Activated naive CD4-positive, alpha-beta T cell treated with anti-CD3 and anti-CD28 coated beads, Interleukin-2, amount 10 ng/mL, durations not matched to agents 7 days and 5 days (primary cell): Measurements from ENCODE around the gene GFOD2.

Source experiments
- CTCF ChIA-PET: fragments of 350-600 bp; sonication (Branson Sonifier 250); formaldehyde crosslinking; loops from one replicate; lab custom pipeline; 2021; ENCODE audit warnings: antibody characterized with exemption; lab: Charles Lee
- DNase-seq: peaks from one replicate; pipeline ENCODE4 v3.0.0-alpha.2; 2020
- H3K27ac Mint-ChIP-seq: one replicate; pipeline ENCODE4 v1.8.0; 2021; ENCODE audit warnings: mild to moderate bottlenecking, moderate library complexity, mixed read lengths
- H3K27me3 Mint-ChIP-seq: one replicate; pipeline ENCODE4 v1.8.0; 2021; ENCODE audit warnings: mild to moderate bottlenecking, mixed read lengths
- H3K36me3 Mint-ChIP-seq: one replicate; pipeline ENCODE4 v1.8.0; 2021; ENCODE audit warnings: mixed read lengths
- H3K4me1 Mint-ChIP-seq: one replicate; pipeline ENCODE4 v1.8.0; 2021; ENCODE audit warnings: mixed read lengths
- H3K4me3 Mint-ChIP-seq: one replicate; pipeline ENCODE4 v1.8.0; 2021; ENCODE audit warnings: mild to moderate bottlenecking, moderate library complexity, mixed read lengths
- H3K9me3 Mint-ChIP-seq: one replicate; pipeline ENCODE4 v1.8.0; 2021; ENCODE audit warnings: mixed read lengths

GFOD2 gene

GRCh38 chr16:67659675-67660563, 59.2 kb downstream of the GFOD2 start, which contains the start of gene ACD:
Gene ACD (minus strand): TSS chr16:67660260. CDS start chr16:67660220, 40 bp downstream.
- Mint-ChIP-seq H3K36me3 (peaks cover 24% of the 10 kb centered on the region), H3K4me1 (peaks cover 33% of the 10 kb centered on the region), H3K9me3 (no peaks in the 10 kb centered on the region), H3K27ac (peak within 1 kb of the TSS; percentile 97), H3K27me3 (no peaks in the 10 kb centered on the region), H3K4me3 (peak within 1 kb of the TSS; percentile 95)
- CTCF ChIA-PET, result interaction anchor here (1.1 to 4.9 kb wide), 4 partner anchors 16 to 139 kb away, joined by 3 to 33 read pairs (median 24); partner anchors contain the start of gene CARMIL2
- peak; percentile 93 for DNase-seq

- Mint-ChIP-seq H3K27me3 (no peaks in the 10 kb centered on the region), H3K36me3 (peaks cover 23% of the 10 kb centered on the region), H3K4me3 (peak overlapping the region; percentile 95), H3K4me1 (peaks cover 33% of the 10 kb centered on the region), H3K27ac (peak overlapping the region; percentile 97), H3K9me3 (no peaks in the 10 kb centered on the region)
- CTCF ChIA-PET, result interaction anchor here (0.5 to 4.9 kb wide), 6 partner anchors 15 to 138 kb away, joined by 3 to 33 read pairs (median 14); partner anchors contain the start of genes CARMIL2 and CTCF
- DNase-seq, result no peak
These were observed 60.1 kb downstream of the GFOD2 start for GRCh38 chr16:67658849-67659674.

- H3K4me3 Mint-ChIP-seq, result peak overlapping the region; percentile 95
- H3K27ac Mint-ChIP-seq, result no peak overlapping the region
- H3K36me3 Mint-ChIP-seq, result peaks cover 23% of the 10 kb centered on the region
- H3K4me1 Mint-ChIP-seq, result peaks cover 32% of the 10 kb centered on the region
- H3K9me3 Mint-ChIP-seq, result no peaks in the 10 kb centered on the region
- no peak for DNase-seq
- no peaks in the 10 kb centered on the region for H3K27me3 Mint-ChIP-seq
- CTCF ChIA-PET, result interaction anchor here (1.1 to 4.9 kb wide), 4 partner anchors 14 to 137 kb away, joined by 3 to 33 read pairs (median 24); partner anchors contain the start of genes CARMIL2 and CTCF
These were observed 61.2 kb downstream of the GFOD2 start for GRCh38 chr16:67657751-67658518.

- DNase-seq, result no peak
- H3K27ac Mint-ChIP-seq, result no peak overlapping the region
- CTCF ChIA-PET, result interaction anchor here (1.1 to 4.9 kb wide), 5 partner anchors 13 to 137 kb away, joined by 3 to 33 read pairs (median 22); partner anchors contain the start of genes CARMIL2 and CTCF
- H3K4me1 Mint-ChIP-seq, result peaks cover 31% of the 10 kb centered on the region
- peaks cover 24% of the 10 kb centered on the region for H3K36me3 Mint-ChIP-seq
- H3K9me3 Mint-ChIP-seq, result no peaks in the 10 kb centered on the region
- H3K4me3 Mint-ChIP-seq, result no peak overlapping the region
- H3K27me3 Mint-ChIP-seq, result no peaks in the 10 kb centered on the region
These were observed 62.0 kb downstream of the GFOD2 start for GRCh38 chr16:67657017-67657608.

- Mint-ChIP-seq H3K4me3 (no peak overlapping the region), H3K36me3 (peaks cover 31% of the 10 kb centered on the region), H3K4me1 (peaks cover 26% of the 10 kb centered on the region), H3K27me3 (no peaks in the 10 kb centered on the region), H3K27ac (no peak overlapping the region), H3K9me3 (no peaks in the 10 kb centered on the region)
- CTCF ChIA-PET, result interaction anchor here (1.0 to 1.3 kb wide), 3 partner anchors 11 to 127 kb away, joined by 3 to 5 read pairs (median 3); partner anchors contain the start of gene CARMIL2
- no peak for DNase-seq
These were observed 62.6 kb downstream of the GFOD2 start for GRCh38 chr16:67656344-67657016.

- CTCF ChIA-PET, result interaction anchor here (1.3 kb wide), 1 partner anchor 10 kb away, joined by 5 read pairs; the partner anchor contains the start of gene CARMIL2
- peaks cover 41% of the 10 kb centered on the region for H3K36me3 Mint-ChIP-seq
These were observed 63.8 kb downstream of the GFOD2 start for GRCh38 chr16:67655363-67655762.

GRCh38 chr16:67654403-67654911, 64.7 kb downstream of the GFOD2 start:
- Mint-ChIP-seq H3K36me3 (peaks cover 48% of the 10 kb centered on the region), H3K4me3 (no peak overlapping the region), H3K9me3 (no peaks in the 10 kb centered on the region), H3K27ac (no peak overlapping the region), H3K27me3 (no peaks in the 10 kb centered on the region), H3K4me1 (peaks cover 24% of the 10 kb centered on the region)
- CTCF ChIA-PET, result no interaction called here
- DNase-seq, result no peak

More at GRCh38 chr16:67655363-67655762, 63.8 kb downstream of the GFOD2 start:
- Mint-ChIP-seq H3K27ac (peak overlapping the region; percentile 24), H3K4me1 (peaks cover 21% of the 10 kb centered on the region), H3K9me3 (no peaks in the 10 kb centered on the region), H3K4me3 (no peak overlapping the region), H3K27me3 (no peaks in the 10 kb centered on the region)
- DNase-seq, result no peak

GRCh38 chr16:67653789-67654402, 65.2 kb downstream of the GFOD2 start:
- peaks cover 46% of the 10 kb centered on the region for H3K36me3 Mint-ChIP-seq
- CTCF ChIA-PET, result no interaction called here
- H3K4me3 Mint-ChIP-seq, result no peak overlapping the region
- H3K27me3 Mint-ChIP-seq, result no peaks in the 10 kb centered on the region
- H3K9me3 Mint-ChIP-seq, result no peaks in the 10 kb centered on the region
- no peak overlapping the region for H3K27ac Mint-ChIP-seq
- DNase-seq, result no peak
- peaks cover 20% of the 10 kb centered on the region for H3K4me1 Mint-ChIP-seq

GRCh38 chr16:67653128-67653788, 65.9 kb downstream of the GFOD2 start:
- H3K4me1 Mint-ChIP-seq, result peaks cover 13% of the 10 kb centered on the region
- CTCF ChIA-PET, result interaction anchor here (1.5 kb wide), 1 partner anchor 106 kb away, joined by 5 read pairs; no protein-coding TSS in a partner anchor
- no peak overlapping the region for H3K4me3 Mint-ChIP-seq
- H3K27ac Mint-ChIP-seq, result no peak overlapping the region
- H3K27me3 Mint-ChIP-seq, result no peaks in the 10 kb centered on the region
- no peak for DNase-seq
- H3K9me3 Mint-ChIP-seq, result no peaks in the 10 kb centered on the region
- H3K36me3 Mint-ChIP-seq, result peaks cover 49% of the 10 kb centered on the region

GRCh38 chr16:67652578-67653127, 66.5 kb downstream of the GFOD2 start:
- Mint-ChIP-seq H3K27ac (no peak overlapping the region), H3K4me1 (peaks cover 8% of the 10 kb centered on the region), H3K27me3 (no peaks in the 10 kb centered on the region), H3K4me3 (no peak overlapping the region), H3K36me3 (peaks cover 45% of the 10 kb centered on the region), H3K9me3 (no peaks in the 10 kb centered on the region)
- CTCF ChIA-PET, result interaction anchor here (1.0 to 1.5 kb wide), 2 partner anchors 15 to 105 kb away, joined by 3 to 5 read pairs; no protein-coding TSS in a partner anchor
- DNase-seq, result no peak

GRCh38 chr16:67651847-67652246, 67.3 kb downstream of the GFOD2 start:
- CTCF ChIA-PET, result interaction anchor here (1.0 to 1.5 kb wide), 2 partner anchors 16 to 105 kb away, joined by 3 to 5 read pairs; no protein-coding TSS in a partner anchor
- H3K4me3 Mint-ChIP-seq, result no peak overlapping the region
- H3K4me1 Mint-ChIP-seq, result peaks cover 11% of the 10 kb centered on the region
- no peaks in the 10 kb centered on the region for H3K27me3 Mint-ChIP-seq
- DNase-seq, result no peak
- H3K36me3 Mint-ChIP-seq, result peaks cover 46% of the 10 kb centered on the region
- H3K9me3 Mint-ChIP-seq, result no peaks in the 10 kb centered on the region
- no peak overlapping the region for H3K27ac Mint-ChIP-seq
